HCT116 (cell line): ENCODE measurements around the gene TESPA1. TPM values are rescaled to one million over a fixed set of nuclear protein-coding genes. Genes with fewer than 3 reads are reported as not detected.

ENCODE experiments used
- ATAC-seq: fragments of 200-7000 bp; cut with Tn5 transposase; 2 replicates; pipeline ENCODE4 v1.9.1; 2020; ENCODE audit warnings: mild to moderate bottlenecking, moderate library complexity
- BruUV-seq: library from RNA; stranded (reverse); fragments of 400-500 nt; replicated peaks from 2 replicates; lab custom pipeline; 2021; lab: Mats Ljungman, UMichigan
- CTCF ChIA-PET: fragments of 300-600 bp; sonication (Branson Sonifier 250); formaldehyde crosslinking; loops from one replicate; lab custom pipeline; 2021; ENCODE audit warnings: antibody characterized with exemption; lab: Charles Lee
- POLR2A ChIA-PET: fragments of 300-600, 350-600 bp; sonication (Branson Sonifier 250); formaldehyde crosslinking; loops from one replicate; lab custom pipeline; 2021; ENCODE audit warnings: antibody characterized with exemption; lab: Charles Lee
- RAD21 ChIA-PET, 2 experiments: fragments of 300-600 bp; sonication (Branson Sonifier 250); formaldehyde crosslinking; loops; one replicate each; lab custom pipeline; 2023; ENCODE audit warnings: low total read pairs in 2 of 2; ENCODE audit not compliant: uncharacterized antibody in 2 of 2, unreplicated experiment in 2 of 2, low non-redundant PET in 1 of 2; lab: Charles Lee
- DNase-seq: peaks from one replicate; pipeline ENCODE4 v3.0.0-alpha.2; 2010; ENCODE audit warnings: low read depth, low spot score
- H2AFZ ChIP-seq: fragments of 200-600 bp; shearing (Covaris generic), sonication (generic); 2 replicates; pipeline ENCODE4 v1.6.1; 2017; ENCODE audit warnings: low read depth, mixed run types, mixed read lengths, antibody characterized with exemption, low read length; ENCODE audit not compliant: poor library complexity, severe bottlenecking
- H3K27ac ChIP-seq: 2 replicates; pipeline ENCODE4 v1.5.1; 2012; ENCODE audit warnings: low read depth, low read length
- H3K27me3 ChIP-seq: fragments of 200-600 bp; sonication (generic); 2 replicates; pipeline ENCODE4 v1.6.1; 2016; ENCODE audit warnings: mixed run types, low read length, mixed read lengths; ENCODE audit not compliant: insufficient read depth
- H3K36me3 ChIP-seq, 2 experiments: fragments of 200-500 bp in 1 of 2; fragments of 200-600 bp in 1 of 2; sonication (Bioruptor generic) in 1 of 2; sonication (generic) in 1 of 2; 2 replicates each; pipeline versions ENCODE4 v1.5.1 to v1.6.1; 2014 to 2016; ENCODE audit warnings: low read length in 2 of 2, inconsistent platforms in 1 of 2, mixed read lengths in 1 of 2, mixed run types in 1 of 2; ENCODE audit not compliant: insufficient read depth in 2 of 2, control insufficient read depth in 1 of 2
- H3K4me1 ChIP-seq, 2 experiments: fragments of 200-600 bp in 1 of 2; sonication (generic) in 1 of 2; 2 replicates each; pipeline versions ENCODE4 v1.5.1 to v1.6.1; 2012 to 2017; ENCODE audit warnings: low read length in 2 of 2, inconsistent platforms in 1 of 2, mild to moderate bottlenecking in 1 of 2, mixed read lengths in 1 of 2, mixed run types in 1 of 2, moderate library complexity in 1 of 2; ENCODE audit not compliant: insufficient read depth in 2 of 2, control insufficient read depth in 1 of 2
- H3K4me2 ChIP-seq: fragments of 200-600 bp; sonication (generic); 2 replicates; pipeline ENCODE4 v1.6.1; 2017; ENCODE audit warnings: mixed run types, low read length, mixed read lengths
- H3K4me3 ChIP-seq, 2 experiments: fragments of 200-600 bp in 1 of 2; sonication (generic) in 1 of 2; replicated peaks in 1 of 2; 2 replicates each; pipeline ENCODE4 v1.5.1; 2011 to 2016; ENCODE audit warnings: low read length in 2 of 2, control low read depth in 1 of 2, low read depth in 1 of 2, mild to moderate bottlenecking in 1 of 2, mixed read lengths in 1 of 2, mixed run types in 1 of 2
- H3K79me2 ChIP-seq: fragments of 200-600 bp; sonication (generic); 2 replicates; pipeline ENCODE4 v1.6.1; 2017; ENCODE audit warnings: mild to moderate bottlenecking, mixed run types, low read length, moderate library complexity, mixed read lengths; ENCODE audit not compliant: insufficient read depth
- H3K9ac ChIP-seq: fragments of 200-600 bp; sonication (generic); 2 replicates; pipeline ENCODE4 v1.6.1; 2016; ENCODE audit warnings: low read length, mixed read lengths
- H3K9me2 ChIP-seq: fragments of 200-600 bp; sonication (generic), shearing (Covaris generic); 2 replicates; pipeline ENCODE4 v1.6.1; 2017; ENCODE audit warnings: mixed run types, mild to moderate bottlenecking, moderate library complexity; ENCODE audit not compliant: insufficient read depth
- H3K9me3 ChIP-seq, 2 experiments: fragments of 200-500 bp in 1 of 2; fragments of 200-600 bp in 1 of 2; sonication (Bioruptor generic) in 1 of 2; sonication (generic) in 1 of 2; 2 replicates each; pipeline ENCODE4 v1.6.1; 2014 to 2017; ENCODE audit warnings: low read length in 2 of 2, mixed read lengths in 2 of 2, inconsistent platforms in 1 of 2, low read depth in 1 of 2, mild to moderate bottlenecking in 1 of 2, mixed run types in 1 of 2, moderate library complexity in 1 of 2; ENCODE audit not compliant: control insufficient read depth in 1 of 2, insufficient read depth in 1 of 2
- H4K20me1 ChIP-seq: fragments of 200-600 bp; sonication (generic), shearing (Covaris generic); 2 replicates; pipeline ENCODE4 v1.6.1; 2017; ENCODE audit warnings: mixed run types, mild to moderate bottlenecking, moderate library complexity; ENCODE audit not compliant: insufficient read depth
- CBX3 ChIP-seq: IDR thresholded peaks from 2 replicates; pipeline ENCODE4 v1.6.1; 2012; ENCODE audit warnings: low read depth
- CEBPB ChIP-seq: IDR thresholded peaks from 2 replicates; pipeline ENCODE4 v1.6.1; 2012; ENCODE audit warnings: low read depth
- CTCF ChIP-seq, 3 experiments: fragments of 200-600 bp in 1 of 3; sonication (generic) in 1 of 3; IDR thresholded peaks in 2 of 3; conservative IDR thresholded peaks in 1 of 3; 2 replicates each; pipeline ENCODE4 v1.5.1; 2012 to 2017; ENCODE audit warnings: low read depth in 2 of 3, low read length in 2 of 3, antibody characterized with exemption in 1 of 3, borderline replicate concordance in 1 of 3, control low read depth in 1 of 3, mild to moderate bottlenecking in 1 of 3, mixed read lengths in 1 of 3, mixed run types in 1 of 3, moderate library complexity in 1 of 3; ENCODE audit not compliant: insufficient read depth in 1 of 3
- EGR1 ChIP-seq: IDR thresholded peaks from 2 replicates; pipeline ENCODE4 v1.6.1; 2012; ENCODE audit warnings: low read depth
- ELF1 ChIP-seq: IDR thresholded peaks from 2 replicates; pipeline ENCODE4 v1.6.1; 2012; ENCODE audit warnings: low read depth, borderline replicate concordance
- EZH2 ChIP-seq: fragments of 200-600 bp; sonication (generic); IDR thresholded peaks from 2 replicates; pipeline ENCODE4 v1.6.1; 2017; ENCODE audit warnings: antibody characterized with exemption, mixed run types
- EZH2phosphoT487 ChIP-seq: fragments of 200-600 bp; IDR thresholded peaks from 2 replicates; pipeline ENCODE4 v1.6.1; 2018; ENCODE audit warnings: antibody characterized with exemption, borderline replicate concordance
- FOSL1 ChIP-seq: IDR thresholded peaks from 2 replicates; pipeline ENCODE4 v1.6.1; 2012; ENCODE audit warnings: low read depth
- RAD21 ChIP-seq: IDR thresholded peaks from 2 replicates; pipeline ENCODE4 v1.6.1; 2012; ENCODE audit warnings: low read depth, mild to moderate bottlenecking
- REST ChIP-seq: IDR thresholded peaks from 2 replicates; pipeline ENCODE4 v1.6.1; 2012; ENCODE audit warnings: low read depth
- TCF7L2 ChIP-seq: IDR thresholded peaks from 2 replicates; pipeline ENCODE4 v1.7.0; 2011; ENCODE audit warnings: borderline replicate concordance, inconsistent platforms; ENCODE audit not compliant: insufficient read depth, insufficient read length; ENCODE audit errors: extremely low read depth
- YY1 ChIP-seq: IDR thresholded peaks from 2 replicates; pipeline ENCODE4 v1.6.1; 2011; ENCODE audit warnings: low read length, low read depth, moderate library complexity, mild to moderate bottlenecking; ENCODE audit not compliant: insufficient replicate concordance; ENCODE audit errors: extremely low read depth
- intact Hi-C: fragments of 100-400 bp; cut with micrococcal nuclease; formaldehyde crosslinking; loops from 2 replicates; pipeline ENCODE4 v1.10.0; 2022
- total RNA-seq: library from RNA; stranded (reverse); gene quantifications from one replicate; pipeline ENCODE4 v1.2.1, GENCODE V29; 2021; ENCODE audit not compliant: unreplicated experiment
- TF ChIP-seq, protein P1 (sequence below): IDR thresholded peaks from 2 replicates; pipeline ENCODE4 v1.6.1; 2012

Gene TESPA1
- total RNA-seq, 1 experiment from 2014 or later = 0.27 TPM

DNA sequence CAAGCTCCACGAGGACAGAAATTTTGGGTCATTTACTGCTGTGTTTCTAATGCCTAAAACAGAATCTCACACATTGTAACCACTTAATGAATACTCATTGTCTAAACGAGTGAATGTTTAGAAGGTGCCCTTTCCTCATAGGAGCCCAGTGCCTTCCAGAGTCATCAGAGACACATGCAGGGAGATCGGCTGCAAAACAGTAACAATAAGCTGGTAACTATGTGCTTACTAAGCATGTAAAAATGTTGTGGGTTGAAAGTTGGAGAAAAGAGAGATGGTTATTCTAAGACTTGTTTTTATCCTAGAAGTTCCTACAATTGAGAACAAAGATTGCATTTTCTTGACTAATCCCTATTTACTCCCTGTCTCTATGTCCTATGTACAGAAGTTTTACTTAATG is 7.4 kb downstream of the TESPA1 start:
- Histone ChIP-seq H4K20me1 (no peaks in the 10 kb centered on the region), H3K36me3 (no peaks in the 10 kb centered on the region), H3K9me3 (no peaks in the 10 kb centered on the region), H2AFZ (no peak overlapping the region), H3K9ac (no peak overlapping the region), H3K4me1 (no peaks in the 10 kb centered on the region), H3K79me2 (no peaks in the 10 kb centered on the region), H3K4me2 (no peak overlapping the region), H3K9me2 (no peaks in the 10 kb centered on the region), H3K4me3 (no peak overlapping the region), H3K27ac (no peak overlapping the region), H3K27me3 (peaks cover 88% of the 10 kb centered on the region)
- no peak for TF ChIP-seq CBX3
- 0 out of 2 replicates have a peak, but pooled peaks have one; percentile 68 for TF ChIP-seq EZH2phosphoT487
- intact Hi-C loops = no loop called here
- POLR2A ChIA-PET = no interaction called here
- DNase-seq = no peak
- no peak for ATAC-seq
- no TSS peak for BruUV-seq
- RAD21 ChIA-PET = no interaction called here
- CTCF ChIA-PET = interaction anchor here (1.6 kb wide), 1 partner anchor 16 kb away, joined by 5 read pairs; no protein-coding TSS in a partner anchor

DNA sequence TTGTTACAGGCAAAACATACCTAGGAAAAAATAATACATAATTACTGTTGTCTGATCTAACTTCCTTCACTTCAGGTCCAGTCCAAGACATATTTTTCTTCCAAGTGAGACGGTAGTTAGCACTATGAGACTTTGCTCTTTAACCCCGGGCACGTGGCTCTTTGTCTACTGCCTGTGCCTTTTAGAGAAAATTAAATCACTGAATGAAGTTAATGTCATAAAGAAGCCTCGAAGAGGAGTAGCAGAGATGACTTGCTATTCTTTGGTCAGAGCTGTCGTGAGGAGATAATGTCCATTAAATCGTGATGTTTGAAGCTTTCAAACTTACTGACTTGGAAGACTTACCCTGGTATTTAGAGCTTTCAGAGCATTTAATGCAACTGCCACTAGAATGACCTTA is 8.7 kb downstream of the TESPA1 start:
- no peak overlapping the region for H2AFZ ChIP-seq
- CTCF ChIA-PET = no interaction called here
- no peak overlapping the region for H3K4me2 ChIP-seq
- ATAC-seq (no peak), DNase-seq (no peak)
- RAD21 ChIA-PET = no interaction called here
- H3K9me2 ChIP-seq = no peaks in the 10 kb centered on the region
- H3K27me3 ChIP-seq = peaks cover 93% of the 10 kb centered on the region
- no peak overlapping the region for H3K9ac ChIP-seq
- no peaks in the 10 kb centered on the region for H3K36me3 ChIP-seq
- H4K20me1 ChIP-seq = no peaks in the 10 kb centered on the region
- H3K79me2 ChIP-seq = no peaks in the 10 kb centered on the region
- BruUV-seq = no TSS peak
- no peaks in the 10 kb centered on the region for H3K4me1 ChIP-seq
- intact Hi-C loops = no loop called here
- no peak overlapping the region for H3K4me3 ChIP-seq
- no peak overlapping the region for H3K27ac ChIP-seq
- POLR2A ChIA-PET = no interaction called here
- no peaks in the 10 kb centered on the region for H3K9me3 ChIP-seq
- TF ChIP-seq REST (no peak), CTCF (IDR thresholded peaks at IDR 0.05 in 2 of 3, conservative IDR thresholded peaks at IDR 0.05 in 1 of 3; ENCODE audit: borderline replicate concordance in 1 of 3, insufficient read depth in 1 of 3, low read depth in 2 of 3, low read length in 2 of 3) (no peak), TCF7L2 (no peak), EZH2phosphoT487 (no peak), RAD21 (no peak), FOSL1 (no peak), EGR1 (no peak), YY1 (no peak), EZH2 (no peak), CEBPB (no peak), ELF1 (no peak)
- TF ChIP-seq, protein P1, sequence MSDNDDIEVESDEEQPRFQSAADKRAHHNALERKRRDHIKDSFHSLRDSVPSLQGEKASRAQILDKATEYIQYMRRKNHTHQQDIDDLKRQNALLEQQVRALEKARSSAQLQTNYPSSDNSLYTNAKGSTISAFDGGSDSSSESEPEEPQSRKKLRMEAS = no peak
